ENCODE results near the gene FOXO6.

FOXO6 gene

DNA sequence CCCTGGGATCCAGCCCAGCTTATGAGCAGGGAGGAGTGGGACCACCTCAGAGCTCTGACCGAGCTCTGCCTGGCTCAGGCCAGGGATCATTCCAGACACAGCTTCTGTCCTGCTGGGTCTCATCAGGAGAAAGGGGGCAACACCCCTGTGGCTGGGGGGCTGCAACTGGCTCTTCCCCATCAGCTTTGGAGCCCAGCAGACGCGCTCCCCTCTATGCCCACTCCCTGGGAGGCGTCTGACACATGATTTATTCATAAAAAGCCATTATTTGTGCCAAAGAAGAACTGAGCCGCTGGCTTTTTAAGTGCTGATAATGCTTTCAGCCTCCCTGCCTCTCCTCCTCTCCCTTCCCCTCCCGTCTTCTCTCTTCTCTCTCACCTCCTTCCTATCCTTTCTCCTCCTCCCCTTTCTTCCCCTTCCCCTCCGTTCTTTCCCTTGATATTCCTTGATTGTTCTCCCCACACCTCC lies 25.0 kb downstream of the FOXO6 start:
- no peak for DNase-seq

DNA sequence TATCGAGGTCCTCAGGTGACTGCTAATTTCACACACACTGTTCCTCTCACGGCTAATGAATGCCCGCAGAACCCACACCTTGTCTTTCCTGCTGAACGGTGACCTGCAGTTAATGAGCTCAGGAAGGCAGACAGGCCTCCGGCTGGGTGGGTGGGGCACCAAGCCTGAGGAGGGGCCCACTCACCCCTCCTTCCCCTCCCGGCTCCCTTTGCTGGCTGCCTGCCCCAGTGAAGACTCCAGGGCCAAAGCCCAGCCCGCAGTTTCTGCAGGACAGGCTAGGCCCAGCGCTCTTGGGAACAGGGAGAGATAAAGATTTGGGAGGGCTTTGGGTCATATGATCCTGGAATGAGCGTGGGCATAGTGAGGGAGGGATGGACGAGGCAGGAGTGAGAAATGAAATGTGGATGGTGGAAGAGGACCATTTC lies 26.4 kb downstream of the FOXO6 start:
- no peak for DNase-seq

DNA sequence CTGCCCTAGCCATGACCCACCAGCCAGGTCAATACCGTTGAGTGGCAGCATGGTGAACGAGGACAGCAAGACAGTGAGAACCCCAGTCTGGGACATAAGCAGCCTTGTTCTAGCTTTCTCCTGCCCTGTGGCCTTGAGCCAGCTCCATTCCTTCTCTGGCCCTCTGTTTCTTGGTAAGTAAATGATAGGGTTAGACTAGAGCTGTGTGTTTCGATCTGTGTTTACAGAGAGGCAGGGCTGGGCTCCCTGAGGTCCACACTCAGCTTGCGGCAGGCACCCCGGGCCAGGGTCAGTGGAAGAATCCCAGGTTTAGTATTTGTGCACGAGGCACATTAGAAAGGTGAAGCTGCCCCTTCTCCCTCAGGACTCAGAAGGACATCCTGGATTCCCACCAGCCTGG lies 27.3 kb downstream of the FOXO6 start:
- DNase-seq: no peak

DNA sequence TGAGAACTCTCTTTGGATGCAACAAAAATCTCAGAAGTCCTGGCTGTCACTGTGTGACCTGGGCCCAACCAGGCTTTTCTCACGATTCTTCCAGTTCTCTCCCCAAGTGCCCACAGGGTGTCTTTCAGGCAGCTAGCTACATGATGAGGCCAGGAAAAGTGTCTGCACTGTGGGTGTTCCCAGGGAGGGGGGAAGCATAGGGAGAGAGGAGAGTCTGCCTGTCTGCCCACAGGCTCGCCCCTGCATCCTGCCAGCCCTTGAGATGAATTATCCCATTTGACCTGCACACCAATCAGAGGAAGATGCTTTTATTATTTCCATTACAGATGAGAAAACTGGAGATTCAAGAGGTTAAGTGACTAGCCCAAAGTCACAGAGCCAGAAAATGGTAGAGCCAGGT lies 27.8 kb downstream of the FOXO6 start:
- DNase-seq: no peak

DNA sequence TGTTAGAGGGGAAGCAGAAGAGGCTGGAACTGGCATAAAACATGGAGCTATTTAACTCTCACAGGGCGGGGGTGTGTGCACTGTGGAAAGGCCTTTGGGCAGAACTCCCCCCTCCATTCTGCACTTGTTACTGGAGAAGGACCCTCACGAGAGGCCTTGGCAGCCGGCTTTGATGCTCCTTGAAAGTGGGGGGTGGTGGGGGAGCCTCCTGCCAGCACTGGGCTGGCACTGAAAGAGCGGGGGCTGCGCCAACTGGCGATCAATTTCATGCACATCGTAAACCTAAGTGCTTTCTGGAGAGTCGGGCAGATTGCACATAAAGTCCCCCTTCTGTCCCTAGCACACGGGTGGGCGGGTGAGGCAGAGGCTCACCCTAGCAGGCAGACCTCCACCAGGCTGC lies 28.9 kb downstream of the FOXO6 start:
- no peak for DNase-seq

DNA sequence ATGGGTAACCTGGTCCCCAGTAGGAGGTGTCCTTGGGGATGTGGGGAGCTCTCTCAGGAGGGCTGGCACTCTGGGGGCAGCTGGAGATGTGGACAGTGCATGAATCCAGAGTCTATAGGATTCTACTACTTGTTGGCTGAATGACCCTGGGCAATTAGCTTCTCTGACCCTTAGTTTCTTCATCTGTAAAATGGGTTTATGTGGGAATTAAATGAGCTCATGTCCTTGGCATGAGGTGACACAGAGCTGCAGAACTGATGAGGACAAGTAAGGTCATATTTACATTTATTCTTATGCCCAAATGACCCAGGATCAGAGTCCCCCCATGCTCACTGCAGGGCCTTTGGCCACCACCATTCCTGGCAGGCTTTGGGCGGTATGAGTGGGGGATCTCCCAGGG lies 29.3 kb downstream of the FOXO6 start:
- DNase-seq: no peak

DNA sequence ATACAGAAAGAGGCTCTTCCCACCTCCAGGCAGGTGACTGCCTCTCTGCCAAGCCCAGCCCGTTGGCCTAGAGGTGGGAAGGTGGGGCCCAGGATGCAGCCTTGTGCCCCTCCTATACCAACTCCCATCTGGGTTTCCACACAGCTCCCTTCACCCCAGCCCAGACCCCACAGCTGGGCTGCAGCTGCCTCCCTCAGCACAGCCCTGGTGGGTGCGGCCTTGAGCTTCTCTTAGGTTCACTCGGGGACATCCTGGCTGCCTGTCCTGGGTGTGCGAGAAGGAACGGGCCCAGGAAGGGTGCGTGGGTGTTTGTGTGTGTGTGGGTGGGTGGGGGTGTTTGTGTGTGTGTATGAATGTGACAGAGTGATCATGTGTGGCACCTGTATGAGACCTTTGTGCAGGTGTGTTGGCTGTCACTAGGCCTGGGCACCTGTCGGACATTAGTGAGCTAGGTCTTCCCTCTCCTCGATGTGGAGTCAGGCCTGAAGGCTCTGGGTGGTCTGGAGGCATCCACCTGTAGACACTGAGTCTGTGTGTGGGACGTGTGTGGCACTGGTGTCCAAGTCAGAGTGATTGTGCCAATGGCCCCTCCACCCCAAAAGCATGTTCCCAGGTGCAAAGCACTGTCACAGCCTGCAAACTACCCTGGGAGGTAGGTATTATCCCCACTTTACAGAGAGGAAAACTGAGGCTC lies 30.7 kb downstream of the FOXO6 start:
- DNase-seq: no peak

DNA sequence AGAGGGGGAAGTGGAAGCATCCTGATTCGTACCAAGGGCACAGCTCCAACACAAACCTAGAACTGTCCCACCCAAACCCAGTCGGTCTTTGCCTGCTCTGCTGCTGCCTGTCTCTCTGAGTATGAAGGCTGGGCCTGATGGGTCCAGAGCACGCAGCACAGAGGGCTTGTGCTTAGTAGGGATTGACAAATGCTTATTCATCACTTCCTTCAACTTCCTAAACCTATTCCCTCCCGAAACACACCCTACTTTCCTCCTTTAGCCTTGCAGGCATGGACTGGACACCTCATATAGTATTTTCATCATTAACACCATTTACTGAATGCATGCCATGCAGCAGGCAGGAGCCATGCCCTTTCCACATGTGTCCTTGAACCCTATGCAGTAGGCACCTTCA lies 31.3 kb downstream of the FOXO6 start:
- no peak for DNase-seq

DNA sequence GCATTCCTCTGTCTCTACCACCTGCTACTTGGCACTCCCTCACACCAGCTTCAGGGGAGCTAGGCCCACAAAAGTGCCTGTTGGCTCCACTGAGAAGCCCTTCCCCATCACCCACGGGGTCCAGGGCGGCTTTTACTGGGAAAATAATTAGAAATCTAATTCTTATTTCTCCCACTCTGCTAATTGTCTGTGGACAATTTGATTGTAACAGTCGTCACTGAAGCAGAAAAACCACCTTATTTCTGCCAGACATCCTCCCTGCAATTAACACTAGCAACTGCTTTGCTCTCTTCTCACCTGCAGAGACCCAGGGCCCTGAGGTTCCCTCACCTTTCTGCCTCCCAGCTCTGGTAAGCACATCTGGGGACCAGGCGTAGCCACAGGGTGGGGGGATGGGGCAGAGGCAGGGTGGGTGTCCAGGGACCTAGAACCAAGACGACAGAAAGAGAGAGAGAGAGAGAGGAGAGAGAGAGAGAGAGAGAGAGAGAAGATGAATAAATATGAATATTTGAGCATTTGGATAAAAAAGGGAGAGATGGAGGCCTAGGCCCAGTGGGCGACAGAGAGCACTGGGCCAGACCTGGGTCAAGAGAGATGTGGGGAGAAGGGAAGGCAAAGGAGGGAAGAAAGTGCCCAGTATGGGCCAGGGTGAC lies 32.6 kb downstream of the FOXO6 start:
- DNase-seq: no peak

DNA sequence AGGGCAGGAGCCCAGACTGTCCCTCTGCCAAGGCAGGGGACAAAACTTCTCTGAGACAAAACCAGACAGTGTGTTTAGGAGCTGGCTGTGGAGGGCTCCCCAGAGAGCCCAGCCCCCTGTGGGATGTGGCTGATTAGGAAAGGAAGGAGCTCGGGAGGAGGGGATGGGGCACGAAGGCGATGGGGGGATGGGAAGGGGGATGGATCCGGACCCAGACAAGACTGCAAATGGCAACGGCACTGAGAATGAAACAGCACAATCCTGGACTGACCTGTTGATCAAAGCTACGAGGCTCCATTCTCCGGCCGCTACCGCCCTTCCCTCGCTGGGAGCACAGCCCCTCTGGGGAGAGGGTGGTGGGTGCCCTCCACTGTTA lies 33.1 kb downstream of the FOXO6 start:
- no peak for DNase-seq

DNA sequence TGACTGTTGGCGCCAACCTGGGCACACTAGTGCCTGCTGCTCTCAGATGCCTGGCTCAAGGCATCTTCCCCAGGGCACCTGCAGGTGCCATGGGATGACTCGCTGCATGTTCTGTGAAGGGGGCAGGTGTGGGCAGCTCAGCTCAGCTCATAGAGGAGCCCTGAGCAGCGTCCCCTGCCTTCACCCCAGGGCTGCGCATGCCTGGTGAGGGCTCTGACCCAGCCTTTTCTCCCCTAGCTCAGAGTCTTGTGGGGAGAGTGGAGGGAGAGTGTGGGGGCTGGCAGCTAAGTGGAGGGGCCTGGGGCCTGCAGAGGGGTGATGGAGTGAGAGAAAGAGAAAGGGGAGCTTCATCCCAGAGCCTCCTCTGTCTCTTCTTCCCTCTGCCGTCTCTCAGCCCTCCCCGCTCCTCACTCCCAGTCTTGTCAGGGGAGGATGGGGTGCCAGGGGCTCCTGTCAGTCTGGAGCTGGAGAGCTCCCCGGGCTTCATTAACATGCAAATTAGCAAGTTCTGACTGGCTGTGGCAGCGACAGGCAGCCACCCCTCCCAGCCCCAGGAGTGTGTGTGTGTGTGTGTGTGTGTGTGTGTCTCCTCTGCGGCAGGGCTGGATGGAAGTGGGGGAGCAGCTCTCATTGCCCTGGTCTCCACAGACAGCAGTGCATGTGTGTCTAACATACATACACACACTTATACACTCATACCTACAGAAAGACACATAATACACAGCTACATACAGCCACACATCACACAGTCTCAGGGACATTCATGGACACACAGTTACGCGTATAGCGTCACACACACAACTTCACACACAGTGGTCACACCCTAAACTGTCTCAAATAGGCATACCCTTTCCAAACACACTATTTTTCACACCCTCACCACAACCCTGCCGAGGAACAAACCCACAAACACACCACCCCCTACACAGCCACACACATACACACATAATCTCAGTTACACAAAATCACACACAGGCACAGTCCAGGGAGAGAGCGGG lies 34.0 kb downstream of the FOXO6 start:
- DNase-seq: no peak

DNA sequence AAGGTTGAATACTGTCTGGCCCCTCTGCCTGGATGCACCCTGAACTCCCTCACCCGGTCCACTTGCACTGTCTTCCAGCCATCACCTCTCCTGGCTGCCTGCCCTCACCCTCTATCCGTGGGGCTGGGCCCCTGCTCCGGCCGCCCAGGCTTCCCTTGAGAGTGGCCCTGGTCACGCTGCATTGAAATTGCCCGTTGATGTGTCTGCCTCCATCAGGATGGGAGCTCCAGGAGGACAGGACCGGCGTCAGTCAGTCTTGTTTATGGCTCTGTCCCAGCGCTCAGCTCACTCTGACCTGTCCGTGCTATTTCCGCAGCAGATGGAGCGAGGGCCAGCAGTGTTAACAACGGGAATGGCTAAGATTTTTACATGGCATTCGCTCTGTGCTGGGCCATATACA lies 34.9 kb downstream of the FOXO6 start:
- no peak for DNase-seq

DNA sequence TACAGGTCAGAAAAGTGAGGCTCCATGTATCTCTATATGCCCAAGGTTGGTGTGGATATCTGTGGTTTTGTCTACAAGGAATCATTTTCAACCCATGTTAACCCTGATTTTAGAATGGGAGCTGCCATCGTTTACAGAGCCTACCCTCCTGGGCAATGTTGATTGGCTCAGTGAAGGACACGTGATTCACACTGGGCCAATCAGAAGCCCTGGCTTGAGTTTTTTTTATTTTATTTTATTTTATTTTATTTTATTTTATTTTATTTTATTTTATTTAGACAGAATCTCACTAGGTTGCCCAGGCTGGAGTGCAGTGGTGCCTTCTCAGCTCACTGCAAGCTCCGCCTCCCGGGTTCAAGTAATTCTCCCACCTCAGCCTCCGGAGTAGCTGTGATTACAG lies 35.8 kb downstream of the FOXO6 start:
- no peak for DNase-seq

DNA sequence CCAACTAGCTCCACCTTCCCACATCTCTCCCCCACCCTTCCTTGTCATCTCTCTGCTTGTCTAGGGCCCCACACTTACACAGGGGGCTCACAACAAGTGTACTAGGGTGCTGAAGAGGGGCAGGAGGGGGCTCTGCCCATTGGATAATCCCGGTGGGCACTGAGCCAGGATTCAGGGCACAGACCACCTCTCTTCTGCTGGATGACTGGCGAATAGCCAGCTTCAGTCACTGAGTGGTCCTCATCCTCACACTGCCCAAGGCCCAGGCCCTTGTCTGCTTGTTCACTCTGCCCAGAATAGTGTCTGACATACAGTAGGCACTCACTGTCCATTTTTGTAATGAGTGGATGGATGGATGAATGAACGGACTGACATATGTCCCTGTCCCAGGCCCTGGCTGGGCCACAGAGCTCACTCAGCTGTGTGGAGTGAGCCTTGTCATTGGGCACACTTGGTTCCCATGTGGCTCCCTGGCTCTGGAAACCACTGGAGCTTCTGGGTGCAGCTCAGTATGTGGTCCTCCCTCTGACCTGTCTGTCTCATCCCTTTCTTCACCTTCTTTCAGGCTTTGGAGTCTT lies 36.6 kb downstream of the FOXO6 start:
- DNase-seq: no peak

DNA sequence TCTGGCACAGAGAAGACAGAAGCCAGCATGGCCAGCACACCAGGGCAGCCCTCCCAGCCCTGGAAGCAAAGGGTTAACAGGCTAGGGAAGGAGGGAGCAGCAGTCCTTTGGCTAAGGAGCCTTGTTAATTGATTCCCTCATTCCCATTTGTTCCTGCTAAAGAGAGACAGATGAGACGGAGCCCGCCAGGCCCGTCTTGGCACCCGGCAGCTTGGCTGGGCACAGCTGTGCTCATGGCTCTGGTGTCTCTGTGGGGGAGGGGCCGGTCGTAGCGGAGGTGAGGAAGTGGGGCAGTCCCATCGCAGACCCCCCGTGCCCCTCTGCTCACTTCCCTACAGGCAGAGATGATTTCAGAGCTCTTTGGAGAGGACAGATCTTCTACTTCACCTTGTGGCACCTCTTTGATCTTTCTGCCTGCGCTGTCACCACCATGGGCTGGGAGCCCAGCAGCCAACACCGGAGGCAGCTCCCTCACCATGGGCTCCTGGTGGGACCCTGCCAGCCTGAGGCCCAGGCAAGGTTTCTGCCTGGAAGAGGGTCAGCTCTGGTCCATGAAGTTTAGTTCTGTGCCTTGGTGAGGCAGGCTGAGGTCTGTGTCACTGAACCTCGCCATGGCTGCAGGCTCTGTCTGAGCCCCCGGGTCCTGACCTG lies 38.0 kb downstream of the FOXO6 start:
- no peak for DNase-seq

DNA sequence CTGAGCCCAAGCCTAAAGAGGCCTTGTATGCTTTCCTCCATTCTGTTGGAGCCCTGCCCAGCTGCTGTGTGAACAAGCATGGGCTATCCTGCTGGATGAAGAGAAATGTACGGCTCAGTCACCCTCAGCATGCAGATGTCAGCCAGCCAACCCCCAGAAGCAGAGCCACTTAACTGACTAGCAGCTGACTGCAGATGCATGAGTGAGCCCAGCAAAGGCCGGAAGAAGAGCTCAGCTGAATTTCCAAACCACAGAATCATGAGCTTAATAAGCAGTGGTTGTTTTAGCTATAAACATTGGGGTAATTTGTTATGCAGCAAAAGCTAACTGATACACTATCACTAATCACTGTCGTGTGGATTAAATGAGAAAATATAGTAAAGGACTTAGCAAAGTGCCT lies 39.0 kb downstream of the FOXO6 start:
- no peak for DNase-seq

DNA sequence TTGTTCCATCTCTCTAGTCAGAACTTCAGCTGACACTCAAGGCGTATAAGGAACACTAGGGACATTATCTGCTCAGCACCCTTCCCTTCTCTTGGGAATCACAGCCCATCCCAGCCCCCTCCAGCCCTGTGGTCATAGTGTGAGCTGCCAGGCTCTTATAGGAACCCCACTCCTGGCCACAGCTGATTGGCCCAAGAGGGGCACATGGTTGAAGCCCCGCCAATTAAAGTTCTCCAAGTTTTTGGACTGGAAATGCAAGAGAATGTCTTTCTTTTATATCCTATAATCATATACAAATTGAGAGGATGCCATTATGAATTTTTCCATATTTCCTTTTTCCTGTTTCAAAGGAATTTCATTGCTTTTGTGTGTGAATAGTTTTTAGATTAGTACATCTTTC lies 40.7 kb downstream of the FOXO6 start:
- DNase-seq: no peak

DNA sequence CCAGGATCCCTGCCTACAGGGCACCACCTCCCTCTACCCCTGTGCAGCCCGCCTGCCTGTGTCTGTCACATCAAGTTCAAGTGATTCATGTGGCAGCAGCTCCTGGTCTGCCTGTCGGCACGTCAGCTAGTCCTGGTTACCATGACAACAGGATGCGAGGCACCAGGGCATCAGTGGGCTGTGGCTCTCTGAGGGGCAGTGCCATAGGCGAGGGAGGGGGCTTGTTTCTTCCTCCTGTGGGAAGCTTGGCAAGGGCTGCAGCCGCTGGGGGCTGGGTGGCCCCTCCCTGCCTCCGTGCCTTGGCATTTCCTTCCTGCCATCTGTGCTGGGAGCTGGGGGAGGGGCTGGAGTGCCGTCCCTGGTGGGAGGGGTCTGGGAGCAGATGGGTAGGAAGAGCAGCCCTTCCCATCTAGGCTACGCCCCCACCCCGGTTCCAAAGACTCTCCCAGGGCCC lies 43.1 kb downstream of the FOXO6 start:
- DNase-seq: no peak

DNA sequence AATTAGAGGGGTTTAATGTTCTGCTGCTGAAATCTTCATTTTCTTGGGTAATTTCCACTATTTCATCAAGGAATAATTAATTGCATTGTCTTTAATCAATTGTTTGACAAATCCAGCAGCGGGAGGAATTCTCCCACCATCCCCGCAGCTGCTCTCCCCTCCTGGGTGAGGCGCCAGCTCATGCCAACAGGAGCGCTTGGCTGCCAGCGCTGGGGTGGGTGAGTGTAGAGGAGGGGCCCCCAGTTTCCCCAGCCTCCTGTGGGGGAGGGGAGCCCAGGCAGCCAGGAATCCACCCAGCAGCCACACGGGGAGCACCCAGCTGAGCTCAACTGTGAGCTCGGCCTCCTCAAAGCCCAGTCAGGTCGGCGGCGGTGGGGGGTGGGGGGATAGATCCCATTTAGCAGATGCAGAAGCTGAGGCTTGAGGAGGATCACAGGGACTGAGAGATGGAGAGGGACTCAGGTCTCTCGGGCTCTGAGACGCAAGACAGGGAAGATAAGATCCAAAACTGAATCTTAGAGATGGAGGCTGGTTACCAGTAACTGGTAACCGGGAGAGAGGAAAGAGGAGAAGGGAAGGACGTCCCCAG lies 46.5 kb downstream of the FOXO6 start:
- no peak for DNase-seq

DNA sequence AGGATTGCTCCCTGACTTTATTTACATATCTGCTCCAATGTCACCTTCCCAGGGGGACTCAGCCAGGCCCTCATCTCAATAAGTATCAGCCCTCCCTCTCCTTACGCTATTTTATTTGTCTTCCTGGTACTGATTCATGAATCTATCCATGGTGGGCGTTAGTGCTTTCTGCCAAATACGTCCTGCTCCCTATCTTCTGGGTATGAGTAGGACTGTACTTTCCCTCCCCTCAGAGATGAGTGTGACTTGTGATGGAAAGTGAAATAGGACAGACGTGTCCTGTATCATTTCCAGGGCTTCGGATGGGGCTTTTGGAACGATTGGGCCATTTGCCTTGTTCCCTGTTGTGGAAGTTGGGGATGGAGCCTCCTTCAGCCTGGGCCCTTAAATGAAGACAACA lies 47.5 kb downstream of the FOXO6 start:
- DNase-seq: no peak

DNA sequence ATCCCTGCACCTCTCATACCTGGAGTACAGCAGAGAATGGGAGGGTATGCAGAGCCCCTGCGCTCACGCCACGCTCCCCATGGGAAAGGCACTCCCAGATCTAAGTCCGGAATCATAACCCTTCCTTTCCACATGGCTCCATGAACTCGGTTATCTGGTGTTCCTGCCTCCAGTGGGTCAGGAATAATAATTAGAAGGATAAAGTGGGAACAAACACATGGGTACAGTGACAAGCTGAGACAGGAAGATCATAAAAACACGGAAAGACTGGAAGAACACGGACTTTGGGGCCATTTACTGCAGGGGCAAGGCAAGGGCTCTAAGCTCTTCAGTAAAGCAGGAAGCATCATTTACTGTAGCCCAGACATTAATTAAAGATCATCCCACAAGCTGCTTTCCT lies 48.6 kb downstream of the FOXO6 start:
- no peak for DNase-seq

DNA sequence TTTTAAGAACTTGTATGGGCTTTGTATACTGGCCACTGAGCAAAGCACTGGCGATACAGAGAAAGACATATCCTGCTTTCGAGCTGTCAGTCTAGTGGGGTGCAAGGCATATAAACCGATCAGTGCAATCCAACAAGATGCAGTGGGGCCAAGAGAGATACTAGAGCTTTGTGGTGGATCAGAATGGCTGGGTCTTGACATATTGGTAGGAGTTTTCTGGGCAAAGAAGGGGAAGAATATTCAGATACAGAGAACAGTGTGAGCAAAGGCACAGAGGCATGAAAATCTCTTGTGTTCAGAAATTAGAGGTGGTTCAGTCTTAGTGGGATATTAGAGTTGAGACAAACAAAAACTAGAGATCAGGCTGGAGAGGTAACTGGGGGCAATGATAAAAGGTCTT lies 49.2 kb downstream of the FOXO6 start:
- no peak for DNase-seq
